HG02884 (cell line): Measurements from ENCODE around the gene AIM2.
"Not testable (repeated sequence)": the region's sequence is repeated elsewhere in the genome, so short reads cannot be mapped to it uniquely, and the experiment has no call there.

Experiments used
- ATAC-seq: cut with Tn5 transposase; IDR thresholded peaks from one replicate; pipeline ENCODE4 v1.9.1; 2021; ENCODE audit warnings: mild to moderate bottlenecking, moderate library complexity; ENCODE audit not compliant: unreplicated experiment

The AIM2 gene

GRCh38 chr1:159081626-159082025 is 5.1 kb upstream of the AIM2 start:
- no peak for ATAC-seq

DNA sequence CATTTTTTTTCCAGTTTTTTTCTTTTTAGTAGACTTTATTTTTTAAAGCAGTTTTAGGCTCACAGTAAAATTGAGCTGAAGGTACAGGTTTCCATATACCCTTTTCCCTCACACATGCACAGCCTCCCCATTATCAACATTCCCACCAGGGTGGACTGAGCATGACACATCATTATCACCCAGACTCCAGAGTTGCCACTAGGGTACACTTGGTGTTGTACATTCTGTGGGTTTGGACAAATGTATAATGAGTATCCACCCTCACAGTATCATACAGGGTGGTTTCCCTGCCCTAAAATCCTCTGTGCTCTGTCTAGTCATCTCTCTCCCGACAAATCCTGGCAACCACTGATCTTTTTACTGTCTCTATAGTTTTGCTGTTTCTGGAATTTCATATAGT is 3.0 kb upstream of the AIM2 start:
- ATAC-seq: no peak

DNA sequence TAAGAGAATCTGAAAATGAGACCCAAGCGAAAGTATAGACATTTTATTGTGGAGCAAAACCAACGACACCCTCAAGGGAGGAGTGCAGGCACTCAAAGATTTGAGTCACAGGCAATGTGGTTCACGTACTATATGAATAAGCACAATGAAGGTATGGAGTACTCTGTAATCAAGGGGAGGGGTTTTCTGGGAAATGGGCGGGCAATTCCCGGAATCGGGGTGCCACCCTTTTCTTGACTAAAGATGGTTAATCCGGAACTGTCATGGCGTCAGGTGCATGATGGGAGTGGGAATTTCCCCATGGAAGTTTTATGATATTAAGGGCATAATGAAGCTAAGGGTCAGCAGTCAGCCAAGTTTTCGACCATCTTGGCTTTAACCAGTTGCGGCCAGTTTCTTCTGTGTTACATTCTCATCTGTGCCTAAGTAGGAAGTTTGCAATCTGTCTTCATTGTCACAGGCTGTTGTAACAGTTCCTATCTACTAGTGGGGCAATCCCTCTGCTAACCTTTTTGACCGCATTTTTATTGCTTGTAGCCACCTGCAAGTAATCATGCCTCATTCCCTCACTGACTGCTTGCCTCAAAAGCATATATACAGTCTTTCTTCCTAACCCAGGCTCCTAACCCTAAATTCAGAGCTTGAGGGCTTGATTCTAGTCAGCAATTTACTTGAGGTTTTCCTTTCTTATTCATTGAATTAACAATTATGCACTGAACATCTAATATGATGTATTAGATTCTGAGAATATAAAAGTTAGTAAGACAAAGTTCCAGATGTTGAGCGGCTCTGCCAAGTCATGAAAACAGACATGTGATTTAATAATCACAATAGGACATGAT is 775 bp upstream of the AIM2 start:
- peak; percentile 73 for ATAC-seq

- ATAC-seq: no peak
These were observed 4.5 kb downstream of the AIM2 start for GRCh38 chr1:159071970-159072582.

GRCh38 chr1:159068886-159069285 is 7.7 kb downstream of the AIM2 start:
- ATAC-seq: no peak

- ATAC-seq: peak; percentile 84
These were observed 8.6 kb downstream of the AIM2 start for GRCh38 chr1:159067699-159068621.

DNA sequence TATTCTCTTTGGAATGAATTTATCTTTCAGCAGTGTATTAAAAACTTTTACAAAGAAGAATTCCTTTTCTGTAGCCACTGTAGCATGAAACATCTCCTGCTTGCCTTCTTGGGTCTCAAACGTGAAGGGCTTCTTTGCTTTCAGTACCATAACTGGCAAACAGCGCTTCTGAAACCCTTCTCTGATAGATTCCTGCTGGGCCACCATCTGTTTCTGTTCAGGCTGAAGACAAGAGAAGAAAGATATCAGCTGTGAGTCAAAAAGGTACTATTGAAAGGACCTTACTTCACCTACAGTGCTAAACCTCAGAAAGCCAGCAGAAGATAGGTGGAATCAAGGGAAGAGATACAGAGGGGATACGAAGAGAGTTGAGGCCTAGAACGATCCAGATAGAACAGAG is 10.5 kb downstream of the AIM2 start:
- no peak for ATAC-seq

DNA sequence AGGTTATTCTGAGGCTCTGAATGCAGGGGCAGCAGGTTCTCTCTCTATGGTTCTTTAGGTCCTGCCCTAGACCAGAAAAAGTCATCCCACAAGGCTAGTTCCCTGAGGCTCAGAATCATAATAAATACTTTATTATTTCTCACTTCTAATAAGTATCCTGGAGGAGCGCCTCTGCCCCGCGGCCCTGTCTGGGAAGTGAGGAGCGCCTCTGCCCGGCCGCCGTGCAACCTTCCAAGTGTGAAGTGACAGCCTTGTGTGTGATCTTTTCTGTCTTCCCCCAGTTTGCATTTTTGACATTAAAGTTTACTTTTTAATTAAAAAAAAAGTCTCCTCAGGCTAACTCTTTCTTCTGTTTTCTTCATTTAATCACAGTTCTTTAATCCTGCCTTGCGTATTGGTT is 11.5 kb downstream of the AIM2 start:
- ATAC-seq: no peak

DNA sequence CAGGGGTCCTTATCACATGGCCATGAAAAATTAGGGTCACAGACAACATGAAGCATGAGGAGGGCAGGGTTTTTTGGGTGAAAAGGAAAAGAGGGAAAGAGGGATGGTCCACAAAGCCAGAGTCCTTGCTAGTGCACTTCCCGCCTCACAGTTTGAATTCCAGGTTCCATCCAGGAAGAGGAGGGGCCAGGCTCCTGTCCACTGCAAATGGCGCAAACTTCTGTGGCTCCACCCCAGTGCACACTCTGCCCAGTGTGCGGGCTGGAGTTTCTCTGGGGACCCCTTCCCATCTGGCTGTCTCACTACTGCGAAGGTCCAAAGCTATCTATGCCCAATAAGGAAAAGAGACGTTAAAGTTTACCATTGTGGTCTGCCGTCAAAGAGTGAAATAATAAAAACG is 17.8 kb downstream of the AIM2 start:
- ATAC-seq: no peak

DNA sequence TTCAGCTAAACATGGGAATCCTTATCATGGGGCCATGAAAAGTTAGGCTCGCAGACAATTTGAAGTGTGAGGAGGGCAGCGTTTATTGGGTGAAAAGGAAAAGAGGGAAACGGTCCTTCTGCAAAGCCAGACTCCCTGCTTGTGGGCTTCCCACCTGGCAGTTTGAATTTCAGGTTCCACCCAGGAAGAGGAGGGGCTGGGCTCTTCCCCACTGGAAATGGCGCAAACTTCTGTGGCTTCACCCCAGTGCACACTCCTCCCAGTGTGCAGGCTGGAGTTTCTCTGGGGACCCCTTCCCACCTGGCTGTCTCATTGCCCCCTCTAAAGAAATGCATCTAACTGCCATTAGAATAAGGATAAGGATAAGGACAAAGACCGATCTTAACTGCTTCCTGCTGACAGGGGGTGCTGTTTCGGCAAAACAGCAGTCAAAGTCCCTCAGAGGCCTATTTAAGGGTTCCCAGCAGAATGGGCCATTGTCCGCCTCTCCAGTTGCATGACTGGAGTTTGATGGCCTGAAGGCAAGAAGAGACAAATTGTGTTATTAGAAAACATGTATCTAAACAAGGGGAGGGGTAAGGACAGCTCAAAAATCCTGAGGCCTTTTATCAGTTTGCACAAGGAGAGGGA is 20.4 kb downstream of the AIM2 start:
- ATAC-seq: no peak

DNA sequence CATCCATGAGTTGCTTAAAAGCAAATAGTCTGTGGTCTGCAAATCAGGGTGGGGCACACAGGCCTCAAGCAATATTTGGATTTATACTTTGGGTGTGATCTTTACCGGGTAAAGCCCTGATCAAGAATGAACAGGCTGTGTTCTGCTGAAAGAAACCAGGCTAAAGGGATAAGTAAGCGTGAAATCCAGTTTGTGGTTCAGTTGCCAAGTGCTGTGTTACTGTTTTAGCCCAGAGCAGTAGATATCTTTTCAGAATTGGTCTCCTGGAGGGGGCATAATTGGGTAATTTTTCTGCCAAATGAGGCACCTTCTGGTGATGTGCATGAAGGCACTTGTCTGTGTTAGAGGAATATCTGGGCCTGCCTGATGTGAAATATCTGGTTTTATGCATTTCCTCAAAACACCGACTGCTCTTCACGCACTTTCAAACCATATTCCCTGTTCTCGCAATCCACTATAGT is 21.4 kb downstream of the AIM2 start:
- ATAC-seq: no peak

DNA sequence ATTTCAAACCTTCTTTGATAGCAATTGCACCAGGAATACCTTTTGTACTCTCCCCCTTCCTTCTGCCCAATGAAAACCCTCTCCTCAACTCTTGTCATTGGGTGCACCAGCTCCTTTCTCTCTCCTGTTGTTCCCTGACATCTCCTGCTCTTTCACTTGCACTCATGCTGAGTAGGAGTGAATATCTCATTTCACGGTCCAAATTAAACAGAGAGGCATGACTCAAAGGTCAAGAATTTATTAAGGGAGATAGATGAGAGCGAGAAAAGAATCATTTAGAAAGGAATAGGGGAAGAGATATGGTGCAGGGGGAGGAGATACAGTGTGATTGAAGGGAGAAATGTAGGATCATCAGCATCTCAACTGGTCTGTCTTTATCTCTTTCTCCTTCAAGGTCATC is 22.1 kb downstream of the AIM2 start:
- no peak for ATAC-seq

DNA sequence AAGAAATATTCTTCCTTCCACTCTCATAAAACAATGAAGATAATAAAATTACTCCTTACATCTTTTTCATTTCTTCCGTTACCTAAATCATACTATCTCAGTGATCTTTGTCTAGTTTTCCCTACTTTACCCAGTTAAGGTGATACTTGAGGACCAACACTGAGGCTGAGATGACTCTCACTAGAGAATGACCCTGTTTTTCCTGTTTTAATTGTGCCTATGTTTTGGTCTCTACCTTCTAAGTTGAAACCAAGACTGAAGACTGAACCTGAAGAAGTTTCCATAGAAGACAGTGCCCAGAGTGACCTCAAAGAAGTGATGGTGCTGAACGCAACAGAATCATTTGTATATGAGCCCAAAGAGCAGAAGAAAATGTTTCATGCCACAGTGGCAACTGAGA is 25.1 kb downstream of the AIM2 start:
- no peak for ATAC-seq

DNA sequence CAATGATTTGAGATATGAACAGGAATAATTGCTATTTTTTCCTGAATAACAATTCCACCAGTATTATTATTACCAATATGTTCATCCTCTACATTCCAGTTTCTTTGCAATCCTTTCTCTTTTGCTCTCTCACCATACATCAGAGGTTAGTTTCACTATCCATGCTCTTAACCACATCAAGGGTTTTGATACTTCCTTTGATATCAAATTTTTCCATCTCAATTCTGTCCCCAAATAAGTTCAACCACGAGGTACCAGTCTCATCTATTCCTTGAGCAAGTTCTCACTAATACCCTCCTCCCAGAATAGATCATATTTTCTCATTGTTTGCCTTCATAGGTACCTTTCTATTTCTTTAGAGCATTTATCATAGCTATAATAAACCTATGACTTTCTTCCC is 30.1 kb downstream of the AIM2 start:
- ATAC-seq: not testable (repeated sequence)

DNA sequence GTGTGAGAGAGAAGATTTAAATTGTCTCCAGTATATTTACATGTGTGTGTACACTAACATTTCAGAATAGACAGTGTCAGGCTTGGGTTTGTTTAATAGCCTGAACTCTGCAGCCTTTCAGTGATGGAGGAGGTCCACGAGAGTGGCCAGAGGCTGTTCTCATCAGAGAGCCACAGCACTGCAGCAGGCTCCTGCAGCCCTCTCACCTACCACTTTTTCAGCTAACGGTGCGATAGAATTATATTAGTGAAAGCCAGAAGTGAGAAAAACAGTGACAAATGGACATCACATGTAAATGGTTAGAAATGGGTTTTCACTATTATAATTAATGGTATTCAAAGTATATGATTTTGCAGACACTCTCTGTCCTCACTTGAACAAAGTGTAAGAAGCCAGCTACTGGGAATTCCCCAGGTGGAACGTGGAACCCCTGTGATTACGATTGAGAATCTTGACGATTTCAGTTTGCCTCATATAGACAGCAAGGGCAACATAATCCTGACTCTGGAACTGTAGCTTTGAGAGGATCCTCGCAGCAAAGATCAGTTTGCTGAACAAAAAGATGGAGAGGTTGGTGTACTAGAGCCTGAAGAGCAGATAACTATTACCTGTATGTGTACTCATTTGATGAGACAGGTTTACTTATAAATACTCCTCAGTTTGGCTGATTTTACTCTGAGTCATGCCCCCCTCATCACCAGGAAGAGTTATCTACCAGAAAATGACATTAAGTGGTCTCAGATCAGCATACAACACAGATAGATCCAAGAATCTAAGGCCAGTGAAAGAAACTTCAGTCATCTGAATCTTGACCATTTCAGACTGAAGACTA is 35.5 kb downstream of the AIM2 start:
- no peak for ATAC-seq

DNA sequence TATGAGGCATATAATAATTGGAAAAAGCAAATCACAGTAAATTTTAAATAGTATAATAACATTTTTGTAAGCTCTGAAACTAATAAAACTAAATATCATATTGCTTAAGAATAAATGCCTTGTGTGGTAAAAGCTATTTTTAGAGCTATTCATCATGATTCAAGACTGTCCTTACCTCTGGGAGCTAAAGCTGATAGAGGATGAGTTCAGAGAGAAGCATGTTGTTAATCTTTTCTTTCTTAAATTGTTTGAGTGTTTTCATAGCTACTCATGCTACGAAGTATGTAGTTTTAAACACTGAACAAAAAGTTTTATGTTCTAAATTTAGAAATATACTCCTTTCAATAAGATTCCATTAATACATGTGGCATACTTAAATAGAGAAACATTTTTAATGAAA is 36.4 kb downstream of the AIM2 start:
- ATAC-seq: no peak

- no peak for ATAC-seq
These were observed 45.6 kb downstream of the AIM2 start for GRCh38 chr1:159030877-159031447.

DNA sequence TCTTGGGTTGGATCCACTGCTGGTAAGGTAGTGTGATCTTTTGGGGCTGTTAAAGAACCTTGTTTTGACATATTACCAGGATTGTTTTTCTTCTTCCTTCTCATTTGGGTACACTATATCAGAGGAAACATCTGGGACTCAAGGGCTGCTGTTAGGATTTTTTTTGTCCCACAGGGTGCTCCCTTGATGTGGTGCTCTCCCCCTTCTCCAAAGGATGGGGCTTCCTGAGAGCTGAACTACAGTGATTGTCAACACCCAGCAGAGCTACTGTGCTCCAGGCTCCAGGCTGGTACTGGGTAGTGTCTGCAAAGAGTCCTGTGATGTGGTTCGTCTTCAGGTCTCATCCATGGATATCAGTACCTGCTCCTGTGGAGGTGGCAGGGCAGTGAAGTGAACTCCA is 46.3 kb downstream of the AIM2 start:
- ATAC-seq: no peak

- ATAC-seq: not testable (repeated sequence)
These were observed 49.7 kb downstream of the AIM2 start for GRCh38 chr1:159026841-159027240.

- no peak for ATAC-seq
These were observed 51.5 kb downstream of the AIM2 start for GRCh38 chr1:159025043-159025442.
